H54 (cell line): ENCODE measurements around the gene ORM2.

Experiments used
- DNase-seq: peaks from one replicate; pipeline ENCODE4 v3.0.0; 2011; ENCODE audit warnings: low spot score, mixed read lengths; ENCODE audit not compliant: insufficient read length
- FAIRE-seq: peaks from 3 replicates; lab custom pipeline; 2011; peaks lifted over from hg19 to GRCh38; lab: Jason Lieb, UNC
- POLR2A ChIP-seq: IDR thresholded peaks from 2 replicates; pipeline ENCODE4 v1.6.1; 2011; ENCODE audit warnings: low read depth, mild to moderate bottlenecking, low read length

ORM2 gene

GRCh38 chr9:114376586-114377445 lies 47.1 kb downstream of the ORM2 start:
- no peak for TF ChIP-seq POLR2A
- DNase-seq (no peak), FAIRE-seq (no peak)

- DNase-seq (no peak), FAIRE-seq (no peak)
- no peak for TF ChIP-seq POLR2A
Observed at GRCh38 chr9:114378016-114378415, 48.3 kb downstream of the ORM2 start.

- FAIRE-seq (no peak), DNase-seq (no peak)
- no peak for TF ChIP-seq POLR2A
Observed at GRCh38 chr9:114378883-114379282, 49.2 kb downstream of the ORM2 start.
